NCI-H446 (cell line): ENCODE measurements around the gene SLC9B2.
"Not testable (repeated sequence)": the region's sequence is repeated elsewhere in the genome, so short reads cannot be mapped to it uniquely, and the experiment has no call there.

Source experiments
- DNase-seq, 2 experiments: peaks; one replicate each; lab custom pipeline; 2025; lab: John Stamatoyannopoulos, UW

SLC9B2 gene

GRCh38 chr4:103019308-103020124 is 57.0 kb downstream of the SLC9B2 start, which contains the start of gene SLC9B1:
Gene SLC9B1 (minus strand): TSS chr4:103019705. CDS start chr4:102991711, 27,994 bp downstream.
- DNase-seq = peak; percentile 75 to 91

- no peak for DNase-seq
Measured at GRCh38 chr4:103018391-103019307, 57.9 kb downstream of the SLC9B2 start.

DNA sequence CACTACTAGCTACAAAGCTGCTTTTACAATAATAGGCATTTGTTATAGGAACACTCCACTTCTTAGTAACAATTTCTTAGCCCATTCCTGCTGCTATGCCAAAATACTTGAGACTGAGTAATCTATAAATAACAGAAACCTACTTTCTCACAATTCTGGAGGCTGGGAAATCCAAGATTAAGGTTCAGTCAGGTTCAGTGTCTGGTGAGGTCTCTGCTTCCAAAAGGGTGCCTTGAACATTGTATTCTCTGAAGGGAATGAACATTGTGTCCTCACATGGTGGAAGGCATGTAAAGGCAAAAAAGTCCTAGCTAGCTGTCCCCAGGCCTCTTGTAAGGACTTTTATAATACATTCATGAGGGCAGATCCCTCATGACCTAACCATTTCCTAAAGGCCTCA is 64.0 kb downstream of the SLC9B2 start:
- DNase-seq = no peak

DNA sequence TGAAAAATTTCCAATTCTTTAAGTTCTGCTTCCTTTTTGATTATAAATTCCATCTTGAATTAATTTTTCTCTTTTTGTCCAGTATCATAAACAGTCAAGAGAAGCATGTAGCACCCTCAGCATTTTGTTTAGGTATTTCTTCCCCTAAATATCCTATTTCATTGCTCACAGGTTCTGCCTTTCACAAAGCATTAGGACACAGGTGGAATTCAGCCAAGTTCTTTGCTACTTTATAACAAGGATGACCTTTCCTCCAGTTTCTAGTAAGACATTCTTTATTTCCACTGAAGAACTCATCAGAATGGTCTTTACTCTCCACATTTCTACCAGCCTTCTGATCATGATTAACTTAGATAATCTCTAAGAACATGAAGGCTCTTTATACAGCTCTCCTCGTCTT is 64.5 kb downstream of the SLC9B2 start:
- DNase-seq = no peak

DNA sequence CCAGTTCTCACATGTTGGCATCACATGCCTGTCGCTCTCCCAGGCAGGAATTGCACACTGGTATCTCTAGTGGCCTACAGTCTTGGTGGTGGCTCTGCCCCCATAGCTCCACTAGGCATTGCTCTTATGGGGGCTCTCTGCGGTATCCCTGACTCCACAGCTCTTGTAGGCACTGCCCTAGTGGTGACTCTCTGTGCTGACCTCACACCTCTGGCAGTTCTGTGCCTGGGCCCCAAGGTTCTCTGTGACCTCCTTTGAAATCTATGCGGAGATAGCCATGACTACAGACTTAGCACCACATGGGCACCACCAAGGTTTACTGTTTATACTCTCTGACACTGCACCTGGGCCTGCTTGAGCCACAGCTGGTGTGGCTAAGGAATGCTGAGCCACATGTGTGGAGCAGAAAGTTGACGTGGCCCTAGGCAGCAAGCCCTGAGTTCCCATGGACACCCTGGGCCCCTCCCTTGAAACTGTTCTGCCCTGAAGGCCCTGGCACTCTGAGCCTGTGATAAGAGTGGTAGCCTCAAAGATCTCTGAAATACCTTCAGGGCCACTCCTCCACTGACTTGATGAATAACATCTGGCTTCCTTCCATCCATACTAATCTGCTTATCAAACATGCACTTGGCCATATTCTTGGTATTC is 65.1 kb downstream of the SLC9B2 start:
- DNase-seq = no peak

GRCh38 chr4:103010804-103011203 is 65.8 kb downstream of the SLC9B2 start:
- no peak for DNase-seq

GRCh38 chr4:103008875-103009729 is 67.5 kb downstream of the SLC9B2 start:
- peak in 1 of 2 experiments; percentile 74 for DNase-seq

GRCh38 chr4:103002551-103002950 is 74.0 kb downstream of the SLC9B2 start:
- no peak for DNase-seq

GRCh38 chr4:102994803-102995202 is 81.8 kb downstream of the SLC9B2 start:
- DNase-seq = no peak

GRCh38 chr4:102993985-102994384 is 82.6 kb downstream of the SLC9B2 start:
- DNase-seq = not testable (repeated sequence)

GRCh38 chr4:102988429-102989020 is 88.0 kb downstream of the SLC9B2 start:
- DNase-seq = no peak

DNA sequence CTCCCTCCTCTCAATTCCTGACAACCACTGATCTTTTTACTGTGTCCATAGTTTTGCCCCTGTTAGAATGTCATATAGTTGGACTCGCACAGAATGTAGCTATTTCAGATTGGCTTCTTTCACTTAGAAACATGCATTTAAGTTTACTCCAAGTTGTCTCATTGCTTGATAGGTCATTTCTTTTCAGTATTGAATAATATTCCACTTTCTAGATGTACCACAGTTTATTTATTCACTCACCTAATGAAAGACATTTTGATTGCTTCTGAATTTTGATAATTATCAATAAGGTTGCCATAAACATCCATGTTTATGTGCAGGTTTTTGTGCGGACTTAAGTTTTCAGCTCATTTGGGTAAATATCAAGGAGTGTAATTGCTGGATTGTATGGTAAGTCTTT is 95.6 kb downstream of the SLC9B2 start:
- no peak for DNase-seq
